HCT116 (cell line): ENCODE results near the gene CFDP1. TPM values are rescaled to one million over a fixed set of nuclear protein-coding genes. Genes with fewer than 3 reads are reported as not detected.

Experiments used
- ATAC-seq: fragments of 200-7000 bp; cut with Tn5 transposase; 2 replicates; pipeline ENCODE4 v1.9.1; 2020; ENCODE audit warnings: mild to moderate bottlenecking, moderate library complexity
- BruUV-seq: library from RNA; stranded (reverse); fragments of 400-500 nt; replicated peaks from 2 replicates; lab custom pipeline; 2021; lab: Mats Ljungman, UMichigan
- CTCF ChIA-PET: fragments of 300-600 bp; sonication (Branson Sonifier 250); formaldehyde crosslinking; loops from one replicate; lab custom pipeline; 2021; ENCODE audit warnings: antibody characterized with exemption; lab: Charles Lee
- POLR2A ChIA-PET: fragments of 300-600, 350-600 bp; sonication (Branson Sonifier 250); formaldehyde crosslinking; loops from one replicate; lab custom pipeline; 2021; ENCODE audit warnings: antibody characterized with exemption; lab: Charles Lee
- RAD21 ChIA-PET, 2 experiments: fragments of 300-600 bp; sonication (Branson Sonifier 250); formaldehyde crosslinking; loops; one replicate each; lab custom pipeline; 2023; ENCODE audit warnings: low total read pairs in 2 of 2; ENCODE audit not compliant: uncharacterized antibody in 2 of 2, unreplicated experiment in 2 of 2, low non-redundant PET in 1 of 2; lab: Charles Lee
- DNase-seq: peaks from one replicate; pipeline ENCODE4 v3.0.0-alpha.2; 2010; ENCODE audit warnings: low read depth, low spot score
- H2AFZ ChIP-seq: fragments of 200-600 bp; shearing (Covaris generic), sonication (generic); 2 replicates; pipeline ENCODE4 v1.6.1; 2017; ENCODE audit warnings: low read depth, mixed run types, mixed read lengths, antibody characterized with exemption, low read length; ENCODE audit not compliant: poor library complexity, severe bottlenecking
- H3K27ac ChIP-seq: 2 replicates; pipeline ENCODE4 v1.5.1; 2012; ENCODE audit warnings: low read depth, low read length
- H3K27me3 ChIP-seq: fragments of 200-600 bp; sonication (generic); 2 replicates; pipeline ENCODE4 v1.6.1; 2016; ENCODE audit warnings: mixed run types, low read length, mixed read lengths; ENCODE audit not compliant: insufficient read depth
- H3K36me3 ChIP-seq, 2 experiments: fragments of 200-500 bp in 1 of 2; fragments of 200-600 bp in 1 of 2; sonication (Bioruptor generic) in 1 of 2; sonication (generic) in 1 of 2; 2 replicates each; pipeline versions ENCODE4 v1.5.1 to v1.6.1; 2014 to 2016; ENCODE audit warnings: low read length in 2 of 2, inconsistent platforms in 1 of 2, mixed read lengths in 1 of 2, mixed run types in 1 of 2; ENCODE audit not compliant: insufficient read depth in 2 of 2, control insufficient read depth in 1 of 2
- H3K4me1 ChIP-seq, 2 experiments: fragments of 200-600 bp in 1 of 2; sonication (generic) in 1 of 2; 2 replicates each; pipeline versions ENCODE4 v1.5.1 to v1.6.1; 2012 to 2017; ENCODE audit warnings: low read length in 2 of 2, inconsistent platforms in 1 of 2, mild to moderate bottlenecking in 1 of 2, mixed read lengths in 1 of 2, mixed run types in 1 of 2, moderate library complexity in 1 of 2; ENCODE audit not compliant: insufficient read depth in 2 of 2, control insufficient read depth in 1 of 2
- H3K4me2 ChIP-seq: fragments of 200-600 bp; sonication (generic); 2 replicates; pipeline ENCODE4 v1.6.1; 2017; ENCODE audit warnings: mixed run types, low read length, mixed read lengths
- H3K4me3 ChIP-seq, 2 experiments: fragments of 200-600 bp in 1 of 2; sonication (generic) in 1 of 2; replicated peaks in 1 of 2; 2 replicates each; pipeline ENCODE4 v1.5.1; 2011 to 2016; ENCODE audit warnings: low read length in 2 of 2, control low read depth in 1 of 2, low read depth in 1 of 2, mild to moderate bottlenecking in 1 of 2, mixed read lengths in 1 of 2, mixed run types in 1 of 2
- H3K79me2 ChIP-seq: fragments of 200-600 bp; sonication (generic); 2 replicates; pipeline ENCODE4 v1.6.1; 2017; ENCODE audit warnings: mild to moderate bottlenecking, mixed run types, low read length, moderate library complexity, mixed read lengths; ENCODE audit not compliant: insufficient read depth
- H3K9ac ChIP-seq: fragments of 200-600 bp; sonication (generic); 2 replicates; pipeline ENCODE4 v1.6.1; 2016; ENCODE audit warnings: low read length, mixed read lengths
- H3K9me2 ChIP-seq: fragments of 200-600 bp; sonication (generic), shearing (Covaris generic); 2 replicates; pipeline ENCODE4 v1.6.1; 2017; ENCODE audit warnings: mixed run types, mild to moderate bottlenecking, moderate library complexity; ENCODE audit not compliant: insufficient read depth
- H3K9me3 ChIP-seq, 2 experiments: fragments of 200-500 bp in 1 of 2; fragments of 200-600 bp in 1 of 2; sonication (Bioruptor generic) in 1 of 2; sonication (generic) in 1 of 2; 2 replicates each; pipeline ENCODE4 v1.6.1; 2014 to 2017; ENCODE audit warnings: low read length in 2 of 2, mixed read lengths in 2 of 2, inconsistent platforms in 1 of 2, low read depth in 1 of 2, mild to moderate bottlenecking in 1 of 2, mixed run types in 1 of 2, moderate library complexity in 1 of 2; ENCODE audit not compliant: control insufficient read depth in 1 of 2, insufficient read depth in 1 of 2
- H4K20me1 ChIP-seq: fragments of 200-600 bp; sonication (generic), shearing (Covaris generic); 2 replicates; pipeline ENCODE4 v1.6.1; 2017; ENCODE audit warnings: mixed run types, mild to moderate bottlenecking, moderate library complexity; ENCODE audit not compliant: insufficient read depth
- ELF1 ChIP-seq: IDR thresholded peaks from 2 replicates; pipeline ENCODE4 v1.6.1; 2012; ENCODE audit warnings: low read depth, borderline replicate concordance
- EZH2phosphoT487 ChIP-seq: fragments of 200-600 bp; IDR thresholded peaks from 2 replicates; pipeline ENCODE4 v1.6.1; 2018; ENCODE audit warnings: antibody characterized with exemption, borderline replicate concordance
- FOSL1 ChIP-seq: IDR thresholded peaks from 2 replicates; pipeline ENCODE4 v1.6.1; 2012; ENCODE audit warnings: low read depth
- RAD21 ChIP-seq: IDR thresholded peaks from 2 replicates; pipeline ENCODE4 v1.6.1; 2012; ENCODE audit warnings: low read depth, mild to moderate bottlenecking
- ZBTB33 ChIP-seq: IDR thresholded peaks from 2 replicates; pipeline ENCODE4 v1.6.1; 2011; ENCODE audit warnings: mild to moderate bottlenecking, low read length, moderate library complexity; ENCODE audit not compliant: insufficient replicate concordance; ENCODE audit errors: extremely low read depth
- ZNF274 ChIP-seq: fragments of 200-500 bp; sonication (Bioruptor generic); IDR thresholded peaks from 2 replicates; pipeline ENCODE4 v1.6.1; 2014; ENCODE audit warnings: mild to moderate bottlenecking, low read depth, low read length, inconsistent platforms
- intact Hi-C: fragments of 100-400 bp; cut with micrococcal nuclease; formaldehyde crosslinking; loops from 2 replicates; pipeline ENCODE4 v1.10.0; 2022
- total RNA-seq: library from RNA; stranded (reverse); gene quantifications from one replicate; pipeline ENCODE4 v1.2.1, GENCODE V29; 2021; ENCODE audit not compliant: unreplicated experiment

Gene CFDP1
- total RNA-seq, 1 experiment from 2014 or later, result 45.3 TPM

GRCh38 chr16:75308011-75308410, 125.3 kb downstream of the CFDP1 start:
- ATAC-seq, result no peak
- ChIA-PET RAD21 (no interaction called here), POLR2A (interaction anchor here (1.1 kb wide), 1 partner anchor 63 kb away, joined by 3 read pairs; no protein-coding TSS in a partner anchor), CTCF (no interaction called here)
- no peaks in the 10 kb centered on the region for H3K79me2 ChIP-seq
- TF ChIP-seq FOSL1 (no peak), RAD21 (peak; percentile 5; the same call in 1 of the 2 replicates)
- no peaks in the 10 kb centered on the region for H3K9me2 ChIP-seq
- no peaks in the 10 kb centered on the region for H3K27me3 ChIP-seq
- no peak overlapping the region for H3K9ac ChIP-seq
- no peak for DNase-seq
- H3K4me3 ChIP-seq, result no peak overlapping the region
- intact Hi-C loops, result no loop called here
- H3K4me1 ChIP-seq, result peaks cover 43 to 66% of the 10 kb centered on the region in 2 experiments
- H3K4me2 ChIP-seq, result no peak overlapping the region
- BruUV-seq, result no TSS peak
- no peak overlapping the region for H2AFZ ChIP-seq
- H3K9me3 ChIP-seq, result no peaks in the 10 kb centered on the region
- H3K27ac ChIP-seq, result no peak overlapping the region
- peaks cover 0 to 5% of the 10 kb centered on the region in 2 experiments; a peak in 2 of 4 replicates for H3K36me3 ChIP-seq
- no peaks in the 10 kb centered on the region for H4K20me1 ChIP-seq

- CTCF ChIA-PET, result no interaction called here
- POLR2A ChIA-PET, result interaction anchor here (1.1 kb wide), 1 partner anchor 62 kb away, joined by 3 read pairs; no protein-coding TSS in a partner anchor
These were observed 125.8 kb downstream of the CFDP1 start for GRCh38 chr16:75307506-75307905.

More at GRCh38 chr16:75307506-75307905, 125.8 kb downstream of the CFDP1 start:
- no peaks in the 10 kb centered on the region for H3K9me3 ChIP-seq
- H3K4me3 ChIP-seq, result no peak overlapping the region
- peaks cover 43 to 66% of the 10 kb centered on the region in 2 experiments for H3K4me1 ChIP-seq
- H3K36me3 ChIP-seq, result peaks cover 0 to 5% of the 10 kb centered on the region in 2 experiments; a peak in 2 of 4 replicates
- no peak overlapping the region for H3K27ac ChIP-seq
- H2AFZ ChIP-seq, result no peak overlapping the region
- no peaks in the 10 kb centered on the region for H3K79me2 ChIP-seq
- no peaks in the 10 kb centered on the region for H4K20me1 ChIP-seq
- H3K9ac ChIP-seq, result no peak overlapping the region
- H3K9me2 ChIP-seq, result no peaks in the 10 kb centered on the region
- no peak for TF ChIP-seq EZH2phosphoT487
- TF ChIP-seq ZBTB33, result no peak
- no peak for TF ChIP-seq RAD21
- no peak for TF ChIP-seq ZNF274
- TF ChIP-seq ELF1, result no peak
- H3K27me3 ChIP-seq, result no peaks in the 10 kb centered on the region
- BruUV-seq, result no TSS peak
- DNase-seq (no peak), ATAC-seq (no peak)
- intact Hi-C loops, result no loop called here
- RAD21 ChIA-PET, result interaction anchor here in 1 of 2 experiments (0.6 kb wide), 1 partner anchor 61 kb away, joined by 10 read pairs; no protein-coding TSS in a partner anchor
- H3K4me2 ChIP-seq, result no peak overlapping the region
